ENCODE measurements around the gene CDC42EP4. TPM values are rescaled to one million over a fixed set of nuclear protein-coding genes. Genes with fewer than 3 reads are reported as not detected.

CDC42EP4 gene
- total RNA-seq, 1 experiment from 2014 or later = 83.1 TPM

GRCh38 chr17:73357981-73358380 lies 46.2 kb upstream of the CDC42EP4 start:
- peaks cover 10% of the 10 kb centered on the region; the same call in 1 of the 2 replicates for H3K4me1 ChIP-seq (ENCODE audit: insufficient read depth, low read length)
- DNase-seq (no peak), ATAC-seq (no peak)
- no peaks in the 10 kb centered on the region for H3F3A ChIP-seq (ENCODE audit: low read length, unreplicated experiment)
- no peaks in the 10 kb centered on the region for H3K79me2 ChIP-seq (ENCODE audit: low read length)
- H4K20me1 ChIP-seq (ENCODE audit: low read length) = no peaks in the 10 kb centered on the region
- ChIA-PET POLR2A (ENCODE audit: unreplicated experiment) (no interaction called here), CTCF (no interaction called here)
- no peaks in the 10 kb centered on the region for H3K36me3 ChIP-seq (ENCODE audit: low read depth, low read length)
- no peaks in the 10 kb centered on the region for H3K9me2 ChIP-seq (replicated peaks; ENCODE audit: low read length)
- H3K27ac ChIP-seq (ENCODE audit: low read length) = no peak overlapping the region
- no peaks in the 10 kb centered on the region for H3K27me3 ChIP-seq (ENCODE audit: low read length)
- intact Hi-C loops (cut with micrococcal nuclease) = no loop called here
- no peak overlapping the region for H2AFZ ChIP-seq (ENCODE audit: low read length)
- TF ChIP-seq EZH2 (IDR thresholded peaks at IDR 0.05; ENCODE audit: low read length, unreplicated experiment) (no peak), EZH2phosphoT487 (IDR thresholded peaks at IDR 0.05; ENCODE audit: borderline replicate concordance, low read length) (no peak), CTCF (conservative IDR thresholded peaks at IDR 0.05; ENCODE audit: low read depth, low read length) (no peak)
- no peak overlapping the region for H3K4me3 ChIP-seq (ENCODE audit: low read length)
- BruUV-seq (replicated peaks) = no TSS peak
- no peaks in the 10 kb centered on the region for H3K9me3 ChIP-seq (ENCODE audit: low read length)
- H3K9ac ChIP-seq (ENCODE audit: low read length) = no peak overlapping the region
- H3K4me2 ChIP-seq (ENCODE audit: low read length) = no peak overlapping the region

GRCh38 chr17:73357318-73357717 lies 45.5 kb upstream of the CDC42EP4 start:
- Histone ChIP-seq H3K9me2 (replicated peaks; ENCODE audit: low read length) (no peaks in the 10 kb centered on the region), H3K9ac (ENCODE audit: low read length) (no peak overlapping the region), H3K4me1 (ENCODE audit: insufficient read depth, low read length) (peaks cover 10% of the 10 kb centered on the region; the same call in 1 of the 2 replicates), H3K27me3 (ENCODE audit: low read length) (no peaks in the 10 kb centered on the region), H3K36me3 (ENCODE audit: low read depth, low read length) (no peaks in the 10 kb centered on the region), H2AFZ (ENCODE audit: low read length) (no peak overlapping the region), H3K9me3 (ENCODE audit: low read length) (no peaks in the 10 kb centered on the region), H3K79me2 (ENCODE audit: low read length) (no peaks in the 10 kb centered on the region), H3F3A (ENCODE audit: low read length, unreplicated experiment) (no peaks in the 10 kb centered on the region), H4K20me1 (ENCODE audit: low read length) (no peaks in the 10 kb centered on the region), H3K4me3 (ENCODE audit: low read length) (no peak overlapping the region), H3K4me2 (ENCODE audit: low read length) (no peak overlapping the region), H3K27ac (ENCODE audit: low read length) (no peak overlapping the region)
- no TSS peak for BruUV-seq (replicated peaks)
- CTCF ChIA-PET = no interaction called here
- TF ChIP-seq CTCF (conservative IDR thresholded peaks at IDR 0.05; ENCODE audit: low read depth, low read length) (no peak), EZH2phosphoT487 (IDR thresholded peaks at IDR 0.05; ENCODE audit: borderline replicate concordance, low read length) (no peak), EZH2 (IDR thresholded peaks at IDR 0.05; ENCODE audit: low read length, unreplicated experiment) (no peak)
- no peak for DNase-seq
- ATAC-seq = no peak
- intact Hi-C loops (cut with micrococcal nuclease) = no loop called here
- POLR2A ChIA-PET (ENCODE audit: unreplicated experiment) = no interaction called here

GRCh38 chr17:73356561-73357170 lies 44.9 kb upstream of the CDC42EP4 start:
- no peak overlapping the region for H3K4me2 ChIP-seq (ENCODE audit: low read length)
- H3F3A ChIP-seq (ENCODE audit: low read length, unreplicated experiment) = no peaks in the 10 kb centered on the region
- TF ChIP-seq CTCF (conservative IDR thresholded peaks at IDR 0.05; ENCODE audit: low read depth, low read length) = no peak
- no peak for TF ChIP-seq EZH2phosphoT487 (IDR thresholded peaks at IDR 0.05; ENCODE audit: borderline replicate concordance, low read length)
- TF ChIP-seq EZH2 (IDR thresholded peaks at IDR 0.05; ENCODE audit: low read length, unreplicated experiment) = no peak
- H3K9me3 ChIP-seq (ENCODE audit: low read length) = no peaks in the 10 kb centered on the region
- no peak overlapping the region for H3K4me3 ChIP-seq (ENCODE audit: low read length)
- ATAC-seq (no peak), DNase-seq (no peak)
- H3K4me1 ChIP-seq (ENCODE audit: insufficient read depth, low read length) = peaks cover 10% of the 10 kb centered on the region; the same call in 1 of the 2 replicates
- intact Hi-C loops (cut with micrococcal nuclease) = no loop called here
- H3K27ac ChIP-seq (ENCODE audit: low read length) = no peak overlapping the region
- no peak overlapping the region for H3K9ac ChIP-seq (ENCODE audit: low read length)
- H3K27me3 ChIP-seq (ENCODE audit: low read length) = no peaks in the 10 kb centered on the region
- H2AFZ ChIP-seq (ENCODE audit: low read length) = no peak overlapping the region
- no peaks in the 10 kb centered on the region for H3K9me2 ChIP-seq (replicated peaks; ENCODE audit: low read length)
- H4K20me1 ChIP-seq (ENCODE audit: low read length) = no peaks in the 10 kb centered on the region
- no peaks in the 10 kb centered on the region for H3K36me3 ChIP-seq (ENCODE audit: low read depth, low read length)
- BruUV-seq (replicated peaks) = no TSS peak
- ChIA-PET CTCF (no interaction called here), POLR2A (ENCODE audit: unreplicated experiment) (no interaction called here)
- H3K79me2 ChIP-seq (ENCODE audit: low read length) = no peaks in the 10 kb centered on the region

Data from PC-3 (cell line).